A549 treated with Hydrocortisone at 1 μM for 4 hours (cell line): Measurements from ENCODE around the gene CLTCL1. TPM values are rescaled to one million over a fixed set of nuclear protein-coding genes. Genes with fewer than 3 reads are reported as not detected.

ENCODE experiments used
- total RNA-seq: library from RNA; stranded (reverse); fragments of 200-300 nt; extraction: Qiagen RNA extraction; gene quantifications from 5 replicates; pipeline ENCODE4 v1.2.3, GENCODE V29; 2022

The CLTCL1 gene
- total RNA-seq: 3.8 to 5.1 TPM (median 4.7 TPM) in 5 replicates

GRCh38 chr22:19291580-19292457, at the start of gene CLTCL1:
Gene CLTCL1 (minus strand): TSS chr22:19291719. CDS start chr22:19291641, 78 bp downstream.

GRCh38 chr22:19178657-19179496, 112.6 kb downstream of the CLTCL1 start, which contains the start of gene SLC25A1:
Gene SLC25A1 (minus strand): TSS chr22:19178736. CDS start chr22:19178673, 63 bp downstream.

GRCh38 chr22:19149991-19150390, 141.5 kb downstream of the CLTCL1 start, which contains the start of gene GSC2:
Gene GSC2 (minus strand): TSS chr22:19150292. CDS start chr22:19150283, 9 bp downstream.

GRCh38 chr22:19130959-19131684, 160.4 kb downstream of the CLTCL1 start, which contains the start of gene TSSK2:
Gene TSSK2 (plus strand): TSS chr22:19131308. CDS start chr22:19131400, 92 bp downstream.

Other genes with a start within 250 kb of the CLTCL1 start
- gene DGCR2, start 169.3 kb downstream of the CLTCL1 start, total RNA-seq: 18.4 to 25.6 TPM (median 23.2 TPM) in 5 replicates
- gene TSSK2, start 160.4 kb downstream of the CLTCL1 start, total RNA-seq: not detected in 5 replicates
- gene ESS2, start 147.1 kb downstream of the CLTCL1 start, total RNA-seq: 10.6 to 13.3 TPM (median 11.9 TPM) in 5 replicates
- gene GSC2, start 141.4 kb downstream of the CLTCL1 start, total RNA-seq: 0.10 to 0.18 TPM in 2 of 5 replicates, not detected in the others
- gene SLC25A1, start 113.0 kb downstream of the CLTCL1 start, total RNA-seq: 49.7 to 61.8 TPM (median 58.7 TPM) in 5 replicates
- gene HIRA, start 140.0 kb upstream of the CLTCL1 start, total RNA-seq: 22.3 to 23.7 TPM (median 23.2 TPM) in 5 replicates
- gene MRPL40, start 140.8 kb upstream of the CLTCL1 start, total RNA-seq: 36.5 to 55.1 TPM (median 48.0 TPM) in 5 replicates
- gene C22orf39, start 156.0 kb upstream of the CLTCL1 start, total RNA-seq: 11.9 to 15.2 TPM (median 14.5 TPM) in 5 replicates
- 94.4 to 105 TPM (median 95.8 TPM) in 5 replicates for gene UFD1, start 187.5 kb upstream of the CLTCL1 start, total RNA-seq
- 22.7 to 29.4 TPM (median 24.5 TPM) in 5 replicates for gene CDC45, start 188.2 kb upstream of the CLTCL1 start, total RNA-seq
- not detected in 5 replicates for gene CLDN5, start 232.7 kb upstream of the CLTCL1 start, total RNA-seq